Stimulated activated CD4-positive, alpha-beta T cell treated with anti-CD3 and anti-CD28 coated beads, TNF-alpha, amount 100 ng/mL, for 48 hours (primary cell): Measurements from ENCODE around the gene PTPRK.

ENCODE experiments used
- DNase-seq, 3 donors: peaks; one replicate each; pipeline ENCODE4 v3.0.0-alpha.2; 2020; ENCODE audit warnings: low read depth in 3 of 3

The PTPRK gene

DNA sequence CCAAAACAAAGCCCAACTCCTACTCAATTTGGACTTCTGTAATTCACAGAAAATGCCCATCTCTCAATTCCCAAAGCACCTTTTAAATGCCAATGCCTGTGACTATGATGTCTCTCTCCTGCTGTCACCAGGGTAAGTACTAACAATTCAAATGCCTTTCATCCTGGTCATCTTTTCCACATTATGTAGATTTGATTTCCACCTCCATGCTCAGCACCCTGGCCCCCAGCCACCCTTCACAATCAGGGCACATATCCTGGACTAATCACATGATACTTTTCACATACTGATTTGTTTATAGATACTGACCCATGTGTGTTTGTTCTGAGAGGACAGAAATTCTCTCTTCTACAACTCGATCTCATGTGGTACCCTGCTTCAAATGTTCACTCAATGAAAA lies 236.3 kb downstream of the PTPRK start:
- DNase-seq: no peak

DNA sequence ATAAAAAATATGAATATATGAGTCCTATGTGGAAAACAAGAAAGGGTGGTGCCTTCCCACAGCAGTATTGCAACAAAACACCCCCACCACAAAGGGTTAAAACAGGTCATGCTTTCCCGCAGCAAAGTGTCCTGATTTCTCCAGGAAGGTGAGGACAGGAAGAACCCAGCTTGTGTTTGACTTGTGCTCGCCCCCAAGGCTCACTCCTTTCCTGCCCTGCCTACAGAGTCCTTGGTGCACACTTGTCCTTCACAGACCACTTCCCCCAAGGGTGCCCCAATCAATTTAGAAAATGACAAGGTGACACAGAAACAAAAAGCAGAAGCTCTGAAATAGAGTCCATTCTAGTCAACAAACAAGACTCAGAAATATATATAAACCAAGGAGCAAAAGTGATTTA lies 237.4 kb downstream of the PTPRK start:
- no peak for DNase-seq

DNA sequence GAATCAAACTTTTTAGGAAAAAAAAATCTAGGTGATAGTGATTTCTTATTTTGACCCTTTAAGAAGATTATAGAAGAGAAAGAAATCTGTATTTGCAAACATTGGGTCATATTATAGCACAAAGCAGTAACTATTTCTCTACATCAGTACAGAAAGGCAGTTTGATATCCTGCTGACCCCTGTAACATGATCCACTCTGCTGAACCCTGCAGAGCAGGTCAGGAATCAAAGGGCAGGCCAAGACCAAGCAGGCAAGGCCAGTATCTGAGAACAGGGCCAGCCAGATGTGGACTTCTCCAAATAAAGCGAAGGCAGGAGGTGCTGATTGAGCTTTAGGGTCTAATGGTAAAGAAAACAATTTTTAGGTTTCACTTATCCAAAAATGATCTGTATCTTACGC lies 239.4 kb downstream of the PTPRK start:
- DNase-seq: no peak

DNA sequence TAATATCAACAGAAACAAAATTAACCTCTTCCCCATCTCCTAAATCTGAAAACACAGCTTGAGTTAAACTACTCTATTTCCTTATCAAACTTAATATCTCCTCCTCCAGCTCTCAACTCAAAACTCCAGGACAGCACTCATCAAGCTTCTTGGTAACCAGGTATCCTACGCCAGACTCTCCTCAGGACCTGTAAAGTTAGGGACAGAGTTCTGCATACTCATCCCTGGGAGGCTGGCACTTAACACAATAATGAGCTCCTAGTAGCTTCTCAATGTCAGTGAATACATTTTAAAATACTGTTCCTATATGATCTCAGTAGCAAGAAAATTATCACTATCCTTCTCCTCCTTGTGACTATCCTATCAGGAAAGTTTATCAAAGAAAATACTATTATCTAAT lies 240.3 kb downstream of the PTPRK start:
- DNase-seq: no peak

DNA sequence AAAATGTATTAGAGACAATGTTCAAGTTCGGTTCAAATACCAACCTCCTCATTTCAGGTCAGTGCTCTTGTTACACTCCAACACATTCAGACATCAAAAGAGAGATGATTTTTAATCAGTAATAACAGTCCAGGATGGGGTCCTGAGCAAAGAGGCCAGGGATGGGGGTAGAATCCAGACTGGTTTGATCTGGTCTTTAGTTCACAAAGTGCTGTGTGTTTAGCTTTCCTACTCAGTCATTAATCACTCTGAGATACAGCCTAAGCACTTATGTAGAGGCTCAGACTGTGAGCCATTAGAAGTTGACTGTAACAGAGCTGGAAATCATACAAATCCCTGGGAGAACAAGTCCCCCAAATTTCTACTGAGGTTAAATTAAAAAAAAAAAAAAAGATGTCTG lies 241.6 kb downstream of the PTPRK start:
- DNase-seq: no peak

DNA sequence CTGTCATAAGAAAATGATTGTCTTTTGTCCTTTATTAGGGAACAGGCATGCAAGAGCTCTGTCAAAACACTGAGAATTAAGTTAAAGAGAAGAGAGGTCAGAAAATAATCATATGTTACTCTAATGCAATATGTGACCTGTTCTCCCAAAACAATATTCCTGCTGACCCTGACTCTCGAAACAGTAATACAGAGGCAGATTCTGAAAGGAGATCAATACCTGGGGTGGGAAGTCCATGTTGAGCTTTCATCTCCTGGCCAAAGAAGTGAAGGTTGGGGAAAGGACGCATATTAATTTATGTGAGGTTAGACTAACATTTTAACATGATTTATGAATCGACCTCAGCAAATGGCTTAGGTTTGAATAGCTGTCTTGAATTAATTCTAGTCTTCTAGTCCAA lies 243.0 kb downstream of the PTPRK start:
- DNase-seq: no peak

DNA sequence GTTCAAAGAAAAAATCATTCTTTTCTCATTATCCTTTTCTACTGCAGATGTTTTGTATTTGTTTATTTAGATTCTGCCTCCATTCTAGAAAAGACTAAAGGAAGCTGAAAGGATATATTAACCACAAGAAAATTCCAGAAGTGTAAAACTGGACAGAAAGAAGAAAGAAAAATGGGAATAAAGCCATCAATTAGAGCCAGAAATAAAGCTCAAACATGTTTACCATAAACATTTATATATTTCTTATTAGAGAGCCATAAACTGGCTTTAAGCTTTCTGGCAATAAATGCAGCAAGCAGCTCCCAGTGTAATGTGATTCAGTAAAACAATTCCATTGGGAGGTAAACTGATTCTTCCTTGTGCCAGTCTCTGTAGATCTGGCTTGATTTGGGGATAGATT lies 244.1 kb downstream of the PTPRK start:
- DNase-seq: no peak

DNA sequence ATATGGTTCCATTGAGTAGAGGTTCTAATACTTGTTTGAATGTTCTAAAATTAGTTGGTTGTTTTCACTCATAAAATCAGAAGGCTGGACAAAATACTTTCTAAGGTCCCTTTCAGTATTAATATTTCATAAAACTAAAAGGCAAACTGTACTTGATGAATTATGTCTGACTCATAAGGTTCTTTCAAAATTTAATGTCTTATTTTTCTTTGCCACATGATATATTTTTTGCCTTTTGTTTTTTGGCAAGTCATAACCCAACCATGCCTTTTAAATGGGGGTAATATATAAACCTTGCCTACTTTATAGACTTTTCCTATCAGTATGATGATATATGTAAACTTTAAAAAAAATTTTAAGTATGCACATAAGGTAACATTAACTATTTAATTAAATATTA lies 244.7 kb downstream of the PTPRK start:
- DNase-seq: no peak

DNA sequence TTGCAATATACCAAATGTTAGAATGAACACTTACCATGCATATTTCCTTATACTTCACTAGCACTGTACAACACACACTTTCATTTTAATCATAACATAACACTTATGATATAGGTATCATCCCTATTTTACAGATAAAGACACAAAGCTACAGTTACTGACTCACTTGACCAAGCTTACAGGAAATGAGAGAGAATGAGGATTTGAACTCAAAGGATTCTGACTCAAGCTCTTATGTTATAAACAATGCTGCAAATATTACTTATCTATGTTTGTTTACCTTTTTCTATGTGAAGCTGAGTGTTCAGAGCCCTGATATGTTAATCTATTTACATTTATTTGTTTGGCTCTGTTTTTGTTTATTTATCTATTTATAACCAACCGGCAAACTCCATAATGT lies 245.4 kb downstream of the PTPRK start:
- DNase-seq: no peak

DNA sequence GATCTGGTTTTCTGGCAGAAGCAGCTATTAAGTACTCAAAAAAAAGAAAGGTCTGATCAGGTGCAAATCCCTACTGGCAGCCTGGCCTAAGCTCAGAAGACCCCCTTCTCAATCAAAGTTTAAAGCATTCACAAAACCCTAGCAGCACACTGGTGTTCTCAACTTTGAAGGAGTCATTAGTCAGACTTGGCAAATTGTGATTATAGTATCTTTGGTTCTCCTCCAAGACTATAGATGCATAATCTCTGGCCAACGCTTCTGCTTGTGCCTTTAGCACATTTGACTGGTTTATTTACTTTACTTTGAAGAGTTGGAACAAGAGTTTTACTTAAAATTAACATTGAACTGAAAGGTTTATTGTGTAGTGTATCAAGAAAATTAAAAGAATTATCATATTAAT lies 248.9 kb downstream of the PTPRK start:
- no peak for DNase-seq

DNA sequence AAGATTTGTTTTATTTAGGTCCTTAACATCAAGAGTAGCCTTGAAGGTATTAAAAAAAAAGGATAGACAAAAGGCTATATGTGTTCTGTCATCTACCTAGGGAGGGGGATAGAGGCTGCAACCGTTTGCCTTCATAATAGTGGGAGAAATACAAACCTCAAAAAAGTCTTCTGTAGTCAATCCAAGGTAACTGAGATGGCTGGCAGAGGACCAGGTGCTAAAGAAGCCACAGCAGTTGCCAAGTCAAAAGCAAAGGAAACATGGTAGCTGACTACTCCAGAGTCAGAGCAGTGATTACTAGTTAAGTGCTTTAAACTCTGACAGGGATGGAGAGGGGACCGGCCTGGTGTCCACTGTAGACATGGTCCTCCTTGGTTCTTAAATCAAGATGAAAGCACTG lies 249.4 kb downstream of the PTPRK start:
- no peak for DNase-seq

DNA sequence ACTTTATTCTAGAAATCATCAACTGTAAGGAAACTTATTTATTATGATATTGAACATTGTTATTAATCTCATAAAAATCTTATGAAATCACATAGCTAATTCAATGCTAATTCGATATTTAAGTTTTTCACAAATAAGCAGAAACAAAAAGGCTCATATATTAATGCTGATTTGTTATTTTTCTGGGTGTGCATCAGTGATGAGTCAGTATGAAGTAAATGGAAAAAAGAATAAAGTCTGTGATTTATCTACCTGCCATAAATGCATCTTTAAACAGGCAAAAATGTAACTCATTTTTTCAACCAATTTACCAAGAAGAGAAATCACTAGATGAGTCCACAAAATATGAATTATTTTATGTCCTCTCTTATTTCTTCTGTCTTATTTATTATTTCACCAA lies 253.5 kb downstream of the PTPRK start:
- no peak for DNase-seq

DNA sequence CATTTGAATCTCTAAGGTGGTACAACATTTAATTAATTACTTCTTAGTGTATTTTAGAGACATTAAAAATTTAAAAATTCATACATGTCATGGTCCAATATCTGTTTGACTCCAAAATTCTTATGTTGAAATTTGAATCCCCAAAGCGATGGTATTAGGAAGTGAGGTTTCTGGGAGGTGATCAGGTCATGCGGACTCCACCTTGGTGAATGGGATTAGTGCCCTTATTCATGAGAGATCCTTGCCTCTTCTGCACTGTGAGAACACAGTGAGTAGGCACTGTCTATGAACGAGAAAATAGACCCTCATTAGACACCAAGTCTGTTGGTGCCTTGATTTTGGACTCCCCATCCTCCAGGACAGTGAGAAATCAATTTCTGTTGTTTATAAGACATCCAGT lies 254.7 kb downstream of the PTPRK start:
- DNase-seq: no peak

DNA sequence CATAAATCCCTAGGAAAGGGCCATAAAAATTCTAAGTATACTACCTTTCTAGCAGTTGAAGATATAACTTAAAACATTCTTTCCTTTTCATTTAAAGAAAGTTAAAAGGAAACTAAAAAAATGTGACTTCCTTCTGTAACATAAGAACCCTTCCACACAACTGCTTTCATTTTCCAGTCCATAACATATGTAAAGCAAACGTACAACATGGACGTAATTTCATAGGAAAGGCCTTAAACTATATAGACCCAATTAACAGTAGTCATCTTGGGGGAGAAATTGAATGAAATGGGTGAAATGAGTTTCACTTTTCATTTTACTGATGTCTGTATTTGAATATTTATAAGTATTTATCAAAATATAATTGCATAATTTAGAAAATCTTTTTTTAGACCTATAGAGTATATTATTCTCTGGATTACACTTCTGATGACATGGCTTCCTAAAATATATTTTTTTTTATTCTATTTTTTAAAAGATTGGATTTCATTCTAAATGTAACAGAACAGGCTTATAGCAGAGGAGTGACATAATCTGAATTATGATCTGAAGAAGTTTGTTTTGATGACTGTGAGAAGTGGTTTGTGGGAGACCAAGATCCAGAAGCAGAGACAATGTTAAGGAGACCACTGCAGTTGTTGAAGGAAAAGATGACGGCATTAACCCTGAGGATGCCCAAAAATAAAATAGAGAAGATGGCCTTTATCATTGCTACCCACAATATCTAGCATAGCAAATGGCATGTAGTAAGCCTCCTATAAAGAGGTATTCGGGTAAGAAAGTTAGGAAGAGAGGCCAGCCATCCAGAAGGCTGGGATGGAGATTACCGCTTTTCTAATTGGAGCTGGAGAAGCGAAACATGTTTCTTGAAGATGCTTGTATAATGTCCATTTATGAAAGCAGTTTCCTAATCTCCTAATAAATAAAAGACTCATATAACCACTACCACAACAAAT lies 260.4 kb downstream of the PTPRK start:
- no peak for DNase-seq

DNA sequence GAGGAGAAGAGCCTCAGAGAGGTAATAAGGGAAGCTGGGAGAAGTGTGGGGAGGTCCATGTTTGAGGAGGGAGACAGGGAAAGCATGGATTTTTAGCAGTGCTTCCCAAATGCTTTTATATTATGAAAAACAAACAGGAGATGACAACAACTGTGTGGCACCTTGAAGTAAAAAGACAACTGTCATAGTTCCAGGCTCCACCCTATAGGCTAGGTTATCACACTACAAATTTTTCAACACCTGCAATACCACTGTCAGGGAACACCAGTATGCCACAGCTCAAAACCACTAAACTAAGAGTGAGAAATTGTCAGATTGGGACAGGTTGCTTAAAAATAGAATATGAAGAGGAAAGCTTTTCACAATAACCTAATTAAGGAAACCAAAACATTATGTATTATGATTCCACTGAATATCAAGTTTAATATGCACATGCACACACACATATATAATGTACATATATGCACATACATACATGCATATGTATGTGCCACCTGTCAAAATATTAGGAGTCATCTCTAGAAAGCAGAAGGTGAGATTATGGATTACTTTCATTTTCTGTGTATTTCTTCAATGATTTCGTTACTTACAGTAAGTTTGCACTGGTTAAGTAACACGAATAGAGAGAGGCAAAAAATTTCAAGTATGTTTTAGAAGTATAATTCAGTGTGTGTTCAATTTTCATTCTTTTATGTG lies 261.2 kb downstream of the PTPRK start:
- DNase-seq: no peak

DNA sequence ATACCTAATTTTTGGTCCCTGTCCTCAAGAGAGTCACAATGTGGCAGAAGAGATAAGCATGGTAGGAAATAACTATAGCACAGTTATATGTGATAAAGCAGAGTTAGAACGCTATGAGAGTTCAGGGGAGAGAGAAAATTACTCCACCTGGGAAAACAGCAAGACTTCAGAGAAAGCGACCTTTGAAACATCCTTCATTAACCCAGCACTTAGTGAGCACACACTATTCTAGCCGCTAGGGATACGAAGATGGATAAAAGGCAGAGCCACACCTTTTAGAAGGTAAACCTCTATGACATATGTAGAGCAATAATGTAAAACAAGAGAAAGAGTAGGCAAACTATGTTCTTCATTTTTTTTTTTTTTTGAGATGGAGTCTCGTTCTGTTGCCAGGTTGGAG lies 264.3 kb downstream of the PTPRK start:
- DNase-seq: no peak

DNA sequence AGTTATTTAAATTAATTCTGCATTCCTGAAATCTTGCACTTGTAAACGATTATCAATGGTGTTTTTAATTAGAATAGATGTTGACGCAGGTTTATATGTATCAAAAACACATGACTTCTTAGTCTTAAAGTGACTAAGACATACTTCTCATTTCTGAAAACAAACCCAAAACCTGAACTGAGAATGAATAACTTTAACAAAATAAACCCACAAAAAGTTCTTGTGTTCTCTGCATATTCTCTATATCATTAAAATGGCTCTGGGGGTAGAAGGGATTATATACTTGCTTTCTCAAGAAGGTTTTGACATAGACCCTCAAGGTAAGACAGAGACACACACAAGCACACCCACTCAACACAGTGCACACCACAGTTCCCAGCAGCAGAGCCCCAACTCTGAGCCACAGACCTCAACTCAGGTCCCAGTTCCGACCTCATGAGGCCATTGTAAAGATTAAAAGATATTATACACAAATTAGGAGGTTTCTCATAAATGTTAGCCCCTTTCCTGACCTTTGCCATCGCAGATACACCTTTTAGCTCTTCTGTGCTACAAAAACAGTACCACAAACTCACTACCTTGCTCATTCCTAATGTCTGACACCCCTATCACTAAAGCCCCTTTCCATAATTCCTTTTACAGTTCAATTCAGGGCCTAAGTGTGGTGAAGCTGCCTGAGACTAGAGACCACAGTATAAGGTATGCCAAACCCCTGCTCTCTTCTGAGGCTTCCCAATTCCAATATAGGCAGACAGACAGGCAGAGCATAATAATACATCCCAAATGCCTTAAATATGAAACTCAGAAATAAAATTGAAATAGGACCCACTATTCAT lies 267.8 kb downstream of the PTPRK start:
- DNase-seq: peak in 2 of 3 donors; percentile 2 to 3

DNA sequence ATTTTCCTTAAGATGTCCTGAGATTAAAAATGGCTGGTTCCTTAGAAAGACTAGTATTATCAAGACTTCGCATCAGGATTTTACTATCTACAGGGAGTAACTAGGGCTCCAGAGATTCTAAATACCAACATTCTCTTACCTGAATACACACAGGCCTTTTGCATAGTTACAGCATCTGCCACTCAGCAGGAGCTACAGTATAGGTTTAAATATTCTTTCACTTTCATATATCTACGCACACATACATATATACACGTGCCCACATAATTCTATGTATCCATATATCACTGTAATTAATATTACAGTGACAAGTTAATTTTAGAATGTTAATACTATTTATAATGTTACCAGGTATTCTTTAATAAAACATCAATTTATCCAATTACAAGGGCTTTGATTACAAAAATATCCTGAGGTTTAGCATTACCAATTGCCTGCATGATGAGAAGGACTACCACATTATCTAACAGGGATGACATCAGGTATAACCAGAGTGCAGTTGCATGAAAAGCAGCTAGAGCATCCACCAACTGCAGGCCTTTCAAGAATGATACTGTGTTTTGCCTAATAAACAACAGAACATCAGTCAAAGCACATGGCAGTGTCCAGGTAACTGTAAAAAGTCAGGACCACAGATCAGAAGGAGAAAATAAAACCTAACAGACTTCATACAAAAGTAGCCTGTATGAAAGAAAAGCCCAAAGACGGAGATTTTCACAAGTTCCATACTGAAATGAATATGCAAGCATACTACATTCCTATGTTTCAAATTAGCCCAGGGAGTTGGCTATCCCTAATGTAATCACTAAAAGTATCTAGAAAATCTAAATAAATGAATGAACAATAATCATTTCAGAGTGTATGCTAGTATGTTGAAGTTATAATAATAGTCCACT lies 268.7 kb downstream of the PTPRK start:
- DNase-seq: no peak

DNA sequence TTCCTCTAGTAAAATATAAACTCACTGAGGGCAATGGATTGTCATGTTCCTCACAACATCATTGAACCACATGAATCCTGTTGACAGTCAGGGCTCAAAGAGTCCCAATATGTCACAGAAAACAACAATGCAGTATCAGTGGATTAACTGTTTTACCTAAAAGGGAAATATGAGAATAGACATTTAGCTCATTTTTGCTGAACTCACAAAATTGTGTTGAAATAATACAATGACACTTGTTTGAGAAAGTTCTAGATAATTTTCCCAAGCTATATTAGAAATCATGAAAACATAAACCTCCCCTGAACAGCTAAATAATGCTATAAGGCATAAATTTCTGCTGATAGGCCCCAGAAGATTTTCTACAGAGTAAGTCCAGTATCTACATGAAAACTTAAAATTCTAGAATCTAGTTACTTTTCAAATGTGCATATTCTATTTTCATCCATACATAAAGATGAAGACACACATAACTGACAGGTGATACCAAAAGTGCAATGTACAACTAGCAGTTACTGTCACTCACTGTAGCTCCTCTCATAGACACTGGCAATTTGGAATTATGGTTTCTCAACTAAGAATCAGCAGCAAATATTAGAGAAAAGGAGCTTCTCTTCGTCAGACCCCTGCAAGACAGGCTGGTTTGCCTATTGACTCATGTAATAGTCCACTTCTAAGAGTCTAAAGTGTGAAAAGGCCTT lies 269.9 kb downstream of the PTPRK start:
- DNase-seq: no peak

DNA sequence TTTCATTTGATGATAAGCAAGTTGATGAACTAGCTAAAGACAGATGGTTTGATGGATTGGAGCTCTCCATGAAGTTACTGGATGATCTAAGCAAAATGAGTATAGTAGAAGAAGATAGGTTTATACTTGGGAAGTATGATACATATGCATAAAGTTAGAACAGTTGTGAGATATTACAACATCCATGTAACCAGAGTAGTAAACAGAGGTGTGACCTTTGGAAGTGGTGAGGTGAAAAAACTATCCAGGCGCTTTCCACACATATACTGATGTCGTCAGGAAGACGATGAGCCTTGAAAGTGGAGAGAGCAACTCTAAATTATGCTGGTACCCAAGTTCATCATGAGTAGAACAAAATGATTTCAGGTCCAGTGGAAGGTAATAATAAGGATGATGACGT lies 271.0 kb downstream of the PTPRK start:
- DNase-seq: no peak
